C4-2B (cell line): ENCODE results near the gene COTL1.

Source experiments
- ZFX ChIP-seq: fragments of 450-650 bp; IDR thresholded peaks from 2 replicates; pipeline ENCODE4 v1.6.1; 2017
- TF ChIP-seq, protein P1 (sequence below): fragments of 450-650 bp; conservative IDR thresholded peaks from 2 replicates; pipeline ENCODE4 v1.5.1; 2017; ENCODE audit warnings: mild to moderate bottlenecking

GRCh38 chr16:84660973-84661372, 43.1 kb upstream of the COTL1 start:
- TF ChIP-seq, protein P1, sequence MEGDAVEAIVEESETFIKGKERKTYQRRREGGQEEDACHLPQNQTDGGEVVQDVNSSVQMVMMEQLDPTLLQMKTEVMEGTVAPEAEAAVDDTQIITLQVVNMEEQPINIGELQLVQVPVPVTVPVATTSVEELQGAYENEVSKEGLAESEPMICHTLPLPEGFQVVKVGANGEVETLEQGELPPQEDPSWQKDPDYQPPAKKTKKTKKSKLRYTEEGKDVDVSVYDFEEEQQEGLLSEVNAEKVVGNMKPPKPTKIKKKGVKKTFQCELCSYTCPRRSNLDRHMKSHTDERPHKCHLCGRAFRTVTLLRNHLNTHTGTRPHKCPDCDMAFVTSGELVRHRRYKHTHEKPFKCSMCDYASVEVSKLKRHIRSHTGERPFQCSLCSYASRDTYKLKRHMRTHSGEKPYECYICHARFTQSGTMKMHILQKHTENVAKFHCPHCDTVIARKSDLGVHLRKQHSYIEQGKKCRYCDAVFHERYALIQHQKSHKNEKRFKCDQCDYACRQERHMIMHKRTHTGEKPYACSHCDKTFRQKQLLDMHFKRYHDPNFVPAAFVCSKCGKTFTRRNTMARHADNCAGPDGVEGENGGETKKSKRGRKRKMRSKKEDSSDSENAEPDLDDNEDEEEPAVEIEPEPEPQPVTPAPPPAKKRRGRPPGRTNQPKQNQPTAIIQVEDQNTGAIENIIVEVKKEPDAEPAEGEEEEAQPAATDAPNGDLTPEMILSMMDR = no peak
- no peak for TF ChIP-seq ZFX
